WTC11 (cell line): Measurements from ENCODE around the gene UBAC2. TPM values are rescaled to one million over a fixed set of nuclear protein-coding genes. Genes with fewer than 3 reads are reported as not detected.
A peak's percentile ranks its signal among the peaks of the same experiment; 100 is the strongest.

Source experiments
- ATAC-seq: fragments of 200-7000 bp; cut with Tn5 transposase; 2 replicates; pipeline ENCODE4 v1.10.0; 2021; ENCODE audit warnings: mild to moderate bottlenecking, moderate library complexity
- CTCF ChIA-PET: fragments of 300-600 bp; sonication (Branson Sonifier 250); formaldehyde crosslinking; loops from one replicate; lab custom pipeline; 2021; ENCODE audit warnings: antibody characterized with exemption; lab: Charles Lee
- POLR2A ChIA-PET: fragments of 350-600 bp; sonication (Branson Sonifier 250); formaldehyde crosslinking; loops from one replicate; lab custom pipeline; 2021; ENCODE audit warnings: antibody characterized with exemption; lab: Charles Lee
- DNase-seq: peaks from one replicate; pipeline ENCODE4 v3.0.0; 2021; ENCODE audit warnings: low spot score
- H3K27ac Mint-ChIP-seq: 2 replicates; pipeline ENCODE4 v1.8.0; 2021; ENCODE audit warnings: mixed read lengths
- H3K27me3 Mint-ChIP-seq: 2 replicates; pipeline ENCODE4 v1.8.0; 2021; ENCODE audit warnings: low read depth, mild to moderate bottlenecking, moderate library complexity, mixed read lengths
- H3K36me3 Mint-ChIP-seq: 2 replicates; pipeline ENCODE4 v1.8.0; 2021; ENCODE audit warnings: mixed read lengths
- H3K4me1 Mint-ChIP-seq: 2 replicates; pipeline ENCODE4 v1.8.0; 2022; ENCODE audit warnings: mixed read lengths
- H3K4me3 Mint-ChIP-seq: 2 replicates; pipeline ENCODE4 v1.8.0; 2021; ENCODE audit warnings: mild to moderate bottlenecking, moderate library complexity, mixed read lengths
- H3K9me3 Mint-ChIP-seq: 2 replicates; pipeline ENCODE4 v1.8.0; 2021; ENCODE audit warnings: mixed read lengths
- AR ChIP-seq: fragments of 250-450 bp; sonication (Bioruptor Pico); IDR thresholded peaks from 2 replicates; pipeline ENCODE4 v1.9.0; 2021; ENCODE audit warnings: mild to moderate bottlenecking
- ATF3 ChIP-seq: sonication (generic); formaldehyde crosslinking; conservative IDR thresholded peaks from 2 replicates; pipeline ENCODE4 v1.8.1; 2022; ENCODE audit warnings: mild to moderate bottlenecking, missing genetic modification reagents
- ERG ChIP-seq: fragments of 250-450 bp; sonication (Bioruptor Pico); IDR thresholded peaks from 2 replicates; pipeline ENCODE4 v1.8.0; 2021; ENCODE audit warnings: mild to moderate bottlenecking
- FOXP4 ChIP-seq: sonication (generic); formaldehyde crosslinking; IDR thresholded peaks from 2 replicates; pipeline ENCODE4 v1.8.0; 2022; ENCODE audit warnings: mild to moderate bottlenecking, missing genetic modification reagents
- JUN ChIP-seq: sonication (generic); formaldehyde crosslinking; IDR thresholded peaks from 2 replicates; pipeline ENCODE4 v1.8.0; 2023; ENCODE audit warnings: mild to moderate bottlenecking, missing genetic modification reagents
- SMAD3 ChIP-seq: sonication (generic); formaldehyde crosslinking; IDR thresholded peaks from 2 replicates; pipeline ENCODE4 v1.8.0; 2022; ENCODE audit warnings: missing genetic modification reagents, mild to moderate bottlenecking, borderline replicate concordance
- SMAD4 ChIP-seq: sonication (generic); formaldehyde crosslinking; IDR thresholded peaks from 2 replicates; pipeline ENCODE4 v1.8.0; 2022; ENCODE audit warnings: mild to moderate bottlenecking, missing genetic modification reagents
- SOX15 ChIP-seq: fragments of 250-450 bp; sonication (Bioruptor Pico); IDR thresholded peaks from 2 replicates; pipeline ENCODE4 v1.9.0; 2021; ENCODE audit warnings: mild to moderate bottlenecking
- ZNF121 ChIP-seq: sonication (generic); formaldehyde crosslinking; IDR thresholded peaks from 2 replicates; pipeline ENCODE4 v1.8.0; 2023; ENCODE audit warnings: missing genetic modification reagents
- ZNF263 ChIP-seq: sonication (generic); formaldehyde crosslinking; IDR thresholded peaks from 2 replicates; pipeline ENCODE4 v1.8.1; 2022; ENCODE audit warnings: low read depth, mild to moderate bottlenecking, moderate library complexity, missing genetic modification reagents
- ZNF281 ChIP-seq: sonication (generic); formaldehyde crosslinking; IDR thresholded peaks from 2 replicates; pipeline ENCODE4 v1.8.0; 2023; ENCODE audit warnings: mild to moderate bottlenecking, missing genetic modification reagents
- ZSCAN18 ChIP-seq: fragments of 250-450 bp; sonication (Bioruptor Pico); IDR thresholded peaks from 2 replicates; pipeline ENCODE4 v2.1.2; 2022; ENCODE audit warnings: mild to moderate bottlenecking, moderate library complexity
- total RNA-seq: library from RNA; stranded (reverse); gene quantifications from 3 replicates; pipeline ENCODE4 v1.2.3, GENCODE V29; 2021
- TF ChIP-seq, protein P1 (sequence below): fragments of 250-450 bp; sonication (Bioruptor Pico); IDR thresholded peaks from 2 replicates; pipeline ENCODE4 v1.9.0; 2021; ENCODE audit warnings: moderate library complexity, mild to moderate bottlenecking, inconsistent platforms, borderline replicate concordance
- TF ChIP-seq, protein P2 (sequence below): sonication (generic); formaldehyde crosslinking; IDR thresholded peaks from 2 replicates; pipeline ENCODE4 v1.8.0; 2023; ENCODE audit warnings: missing genetic modification reagents
- TF ChIP-seq, protein P3 (sequence below): fragments of 250-450 bp; sonication (Bioruptor Pico); IDR thresholded peaks from 2 replicates; pipeline ENCODE4 v1.9.0; 2021; ENCODE audit warnings: mild to moderate bottlenecking, borderline replicate concordance

The UBAC2 gene
- total RNA-seq, 1 experiment from 2014 or later, result 64.7 TPM

GRCh38 chr13:99218545-99218944 lies 17.9 kb downstream of the UBAC2 start:
- ChIA-PET POLR2A (no interaction called here), CTCF (interaction anchor here (1.1 kb wide), 1 partner anchor 42 kb away, joined by 3 read pairs; no protein-coding TSS in a partner anchor)
- ATAC-seq (no peak), DNase-seq (no peak)
- Mint-ChIP-seq H3K36me3 (peaks cover 8% of the 10 kb centered on the region), H3K27me3 (no peaks in the 10 kb centered on the region), H3K9me3 (peaks cover 4% of the 10 kb centered on the region; the same call in 1 of the 2 replicates), H3K4me1 (peaks cover 44% of the 10 kb centered on the region), H3K4me3 (no peak overlapping the region), H3K27ac (peak overlapping the region; percentile 71)
- TF ChIP-seq ZNF281, result no peak
- no peak for TF ChIP-seq SOX15 (CRISPR knock-in tag)
- TF ChIP-seq, protein P1, sequence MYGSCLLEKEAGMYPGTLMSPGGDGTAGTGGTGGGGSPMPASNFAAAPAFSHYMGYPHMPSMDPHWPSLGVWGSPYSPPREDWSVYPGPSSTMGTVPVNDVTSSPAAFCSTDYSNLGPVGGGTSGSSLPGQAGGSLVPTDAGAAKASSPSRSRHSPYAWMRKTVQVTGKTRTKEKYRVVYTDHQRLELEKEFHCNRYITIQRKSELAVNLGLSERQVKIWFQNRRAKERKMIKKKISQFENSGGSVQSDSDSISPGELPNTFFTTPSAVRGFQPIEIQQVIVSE (CRISPR knock-in tag), result no peak
- no peak for TF ChIP-seq ZNF121 (CRISPR knock-in tag)
- TF ChIP-seq, protein P2, sequence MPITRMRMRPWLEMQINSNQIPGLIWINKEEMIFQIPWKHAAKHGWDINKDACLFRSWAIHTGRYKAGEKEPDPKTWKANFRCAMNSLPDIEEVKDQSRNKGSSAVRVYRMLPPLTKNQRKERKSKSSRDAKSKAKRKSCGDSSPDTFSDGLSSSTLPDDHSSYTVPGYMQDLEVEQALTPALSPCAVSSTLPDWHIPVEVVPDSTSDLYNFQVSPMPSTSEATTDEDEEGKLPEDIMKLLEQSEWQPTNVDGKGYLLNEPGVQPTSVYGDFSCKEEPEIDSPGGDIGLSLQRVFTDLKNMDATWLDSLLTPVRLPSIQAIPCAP, result no peak
- TF ChIP-seq, protein P3, sequence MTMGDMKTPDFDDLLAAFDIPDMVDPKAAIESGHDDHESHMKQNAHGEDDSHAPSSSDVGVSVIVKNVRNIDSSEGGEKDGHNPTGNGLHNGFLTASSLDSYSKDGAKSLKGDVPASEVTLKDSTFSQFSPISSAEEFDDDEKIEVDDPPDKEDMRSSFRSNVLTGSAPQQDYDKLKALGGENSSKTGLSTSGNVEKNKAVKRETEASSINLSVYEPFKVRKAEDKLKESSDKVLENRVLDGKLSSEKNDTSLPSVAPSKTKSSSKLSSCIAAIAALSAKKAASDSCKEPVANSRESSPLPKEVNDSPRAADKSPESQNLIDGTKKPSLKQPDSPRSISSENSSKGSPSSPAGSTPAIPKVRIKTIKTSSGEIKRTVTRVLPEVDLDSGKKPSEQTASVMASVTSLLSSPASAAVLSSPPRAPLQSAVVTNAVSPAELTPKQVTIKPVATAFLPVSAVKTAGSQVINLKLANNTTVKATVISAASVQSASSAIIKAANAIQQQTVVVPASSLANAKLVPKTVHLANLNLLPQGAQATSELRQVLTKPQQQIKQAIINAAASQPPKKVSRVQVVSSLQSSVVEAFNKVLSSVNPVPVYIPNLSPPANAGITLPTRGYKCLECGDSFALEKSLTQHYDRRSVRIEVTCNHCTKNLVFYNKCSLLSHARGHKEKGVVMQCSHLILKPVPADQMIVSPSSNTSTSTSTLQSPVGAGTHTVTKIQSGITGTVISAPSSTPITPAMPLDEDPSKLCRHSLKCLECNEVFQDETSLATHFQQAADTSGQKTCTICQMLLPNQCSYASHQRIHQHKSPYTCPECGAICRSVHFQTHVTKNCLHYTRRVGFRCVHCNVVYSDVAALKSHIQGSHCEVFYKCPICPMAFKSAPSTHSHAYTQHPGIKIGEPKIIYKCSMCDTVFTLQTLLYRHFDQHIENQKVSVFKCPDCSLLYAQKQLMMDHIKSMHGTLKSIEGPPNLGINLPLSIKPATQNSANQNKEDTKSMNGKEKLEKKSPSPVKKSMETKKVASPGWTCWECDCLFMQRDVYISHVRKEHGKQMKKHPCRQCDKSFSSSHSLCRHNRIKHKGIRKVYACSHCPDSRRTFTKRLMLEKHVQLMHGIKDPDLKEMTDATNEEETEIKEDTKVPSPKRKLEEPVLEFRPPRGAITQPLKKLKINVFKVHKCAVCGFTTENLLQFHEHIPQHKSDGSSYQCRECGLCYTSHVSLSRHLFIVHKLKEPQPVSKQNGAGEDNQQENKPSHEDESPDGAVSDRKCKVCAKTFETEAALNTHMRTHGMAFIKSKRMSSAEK (CRISPR knock-in tag), result no peak
- no peak for TF ChIP-seq ATF3 (CRISPR knock-in tag)
- no peak for TF ChIP-seq FOXP4 (CRISPR knock-in tag)
- TF ChIP-seq SMAD3 (CRISPR knock-in tag), result no peak
- no peak for TF ChIP-seq ERG (CRISPR knock-in tag)
- no peak for TF ChIP-seq JUN (CRISPR knock-in tag)
- TF ChIP-seq ZNF263 (CRISPR knock-in tag), result no peak

DNA sequence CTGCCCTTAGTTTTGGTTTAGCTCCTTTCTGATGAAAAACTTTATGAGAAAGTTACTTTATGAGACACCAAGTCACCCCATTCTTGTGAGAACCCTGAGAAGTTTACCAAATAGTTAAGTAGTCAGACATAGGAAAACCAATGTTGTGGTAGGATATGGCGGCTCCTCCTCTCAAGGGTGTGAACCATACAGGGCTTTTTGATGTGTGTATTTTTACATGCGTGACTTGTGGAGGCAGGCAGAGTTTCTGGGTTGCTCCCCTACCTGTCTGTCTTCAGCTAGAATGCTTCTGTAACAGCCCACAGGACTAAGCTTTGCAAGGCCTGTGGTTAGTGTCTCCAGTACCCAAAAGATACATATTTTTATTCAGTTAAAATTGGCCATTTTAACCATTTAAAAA lies 18.3 kb downstream of the UBAC2 start:
- TF ChIP-seq ZSCAN18 (CRISPR knock-in tag) (no peak), AR (CRISPR knock-in tag) (no peak), SMAD4 (CRISPR knock-in tag) (no peak)
- no peak overlapping the region for H3K4me3 Mint-ChIP-seq
- ChIA-PET CTCF (interaction anchor here (1.1 kb wide), 1 partner anchor 43 kb away, joined by 3 read pairs; no protein-coding TSS in a partner anchor), POLR2A (no interaction called here)
- H3K9me3 Mint-ChIP-seq, result peaks cover 4% of the 10 kb centered on the region; the same call in 1 of the 2 replicates
- H3K27me3 Mint-ChIP-seq, result no peaks in the 10 kb centered on the region
- no peak for DNase-seq
- peaks cover 48% of the 10 kb centered on the region for H3K4me1 Mint-ChIP-seq
- H3K27ac Mint-ChIP-seq, result 0 out of 2 replicates have a peak overlapping the region, but pooled peaks have one; percentile 71
- H3K36me3 Mint-ChIP-seq, result peaks cover 8% of the 10 kb centered on the region
- ATAC-seq, result no peak
